Breast epithelium (tissue), 3 donors: ENCODE measurements around the gene ZNF267.

Source experiments
- POLR2A ChIP-seq: fragments of 450-650 bp; IDR thresholded peaks from one replicate; pipeline ENCODE4 v1.6.1; 2016; ENCODE audit warnings: antibody characterized with exemption, mild to moderate bottlenecking, moderate library complexity
- POLR2AphosphoS5 ChIP-seq, 3 donors: sonication (generic); formaldehyde crosslinking; IDR thresholded peaks; one replicate each; pipeline ENCODE4 v1.6.1; 2017; ENCODE audit warnings: antibody characterized with exemption in 3 of 3
- TF ChIP-seq, protein P1 (sequence below), 3 donors: fragments of 450-650 bp; IDR thresholded peaks; one replicate each; pipeline ENCODE4 v1.5.1; 2016 to 2017; ENCODE audit warnings: antibody characterized with exemption in 3 of 3, mild to moderate bottlenecking in 3 of 3, moderate library complexity in 3 of 3

DNA sequence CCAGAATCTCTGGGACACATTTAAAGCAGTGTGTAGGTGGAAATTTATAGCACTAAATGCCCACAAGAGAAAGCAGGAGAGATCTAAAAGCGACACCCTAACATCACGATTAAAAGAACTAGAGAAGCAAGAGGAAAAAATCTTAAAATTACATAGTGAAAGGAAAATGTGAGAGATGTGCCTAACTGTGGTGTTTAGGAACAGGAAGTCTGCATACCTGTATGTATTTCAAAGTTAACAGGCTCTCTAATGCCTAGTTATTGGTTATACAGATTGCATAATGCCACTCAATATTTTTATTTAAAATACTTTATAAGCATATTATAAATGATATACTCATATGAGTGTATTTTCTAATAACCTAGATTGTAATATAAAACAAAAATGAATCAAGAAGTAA is 25.9 kb downstream of the ZNF267 start:
- TF ChIP-seq, protein P1, sequence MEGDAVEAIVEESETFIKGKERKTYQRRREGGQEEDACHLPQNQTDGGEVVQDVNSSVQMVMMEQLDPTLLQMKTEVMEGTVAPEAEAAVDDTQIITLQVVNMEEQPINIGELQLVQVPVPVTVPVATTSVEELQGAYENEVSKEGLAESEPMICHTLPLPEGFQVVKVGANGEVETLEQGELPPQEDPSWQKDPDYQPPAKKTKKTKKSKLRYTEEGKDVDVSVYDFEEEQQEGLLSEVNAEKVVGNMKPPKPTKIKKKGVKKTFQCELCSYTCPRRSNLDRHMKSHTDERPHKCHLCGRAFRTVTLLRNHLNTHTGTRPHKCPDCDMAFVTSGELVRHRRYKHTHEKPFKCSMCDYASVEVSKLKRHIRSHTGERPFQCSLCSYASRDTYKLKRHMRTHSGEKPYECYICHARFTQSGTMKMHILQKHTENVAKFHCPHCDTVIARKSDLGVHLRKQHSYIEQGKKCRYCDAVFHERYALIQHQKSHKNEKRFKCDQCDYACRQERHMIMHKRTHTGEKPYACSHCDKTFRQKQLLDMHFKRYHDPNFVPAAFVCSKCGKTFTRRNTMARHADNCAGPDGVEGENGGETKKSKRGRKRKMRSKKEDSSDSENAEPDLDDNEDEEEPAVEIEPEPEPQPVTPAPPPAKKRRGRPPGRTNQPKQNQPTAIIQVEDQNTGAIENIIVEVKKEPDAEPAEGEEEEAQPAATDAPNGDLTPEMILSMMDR (IDR thresholded peaks at IDR 0.05): no peak
- TF ChIP-seq POLR2A: no peak
- TF ChIP-seq POLR2AphosphoS5 (IDR thresholded peaks at IDR 0.05): no peak
